Upper lobe of left lung (tissue), 4 donors: ENCODE measurements around the gene PRKG1.

ENCODE experiments used
- EP300 ChIP-seq, 4 donors: sonication (generic); formaldehyde crosslinking; IDR thresholded peaks; one replicate each; pipeline ENCODE4 v1.5.1; 2017; ENCODE audit warnings: antibody characterized with exemption in 4 of 4, control low read depth in 2 of 4
- TF ChIP-seq, protein P1 (sequence below), 6 experiments: fragments of 450-650 bp in 4 of 6; fragments of 200-600 bp in 2 of 6; sonication (generic) in 2 of 6; IDR thresholded peaks; one replicate each; pipeline ENCODE4 v1.5.1; 2016 to 2019; ENCODE audit warnings: antibody characterized with exemption in 6 of 6

DNA sequence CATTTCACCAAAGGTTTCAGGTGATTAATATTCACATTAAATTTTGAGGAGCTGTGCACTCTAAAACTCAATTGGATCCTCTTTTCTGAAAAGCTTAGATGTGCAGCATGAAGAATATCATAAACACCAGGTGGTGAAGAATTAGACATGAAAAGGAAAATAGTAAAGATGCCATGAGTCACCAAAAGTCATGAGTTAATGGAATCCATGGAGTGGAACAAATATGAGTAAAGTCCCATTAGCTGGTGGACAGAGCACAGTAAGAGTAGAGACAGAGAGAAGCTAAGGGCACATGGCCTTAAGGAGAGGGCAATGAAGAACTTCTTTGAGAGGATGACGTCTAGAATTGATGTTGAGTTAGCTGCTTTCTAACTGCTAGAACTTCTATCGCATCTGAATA lies 353.5 kb downstream of the PRKG1 start:
- TF ChIP-seq, protein P1, sequence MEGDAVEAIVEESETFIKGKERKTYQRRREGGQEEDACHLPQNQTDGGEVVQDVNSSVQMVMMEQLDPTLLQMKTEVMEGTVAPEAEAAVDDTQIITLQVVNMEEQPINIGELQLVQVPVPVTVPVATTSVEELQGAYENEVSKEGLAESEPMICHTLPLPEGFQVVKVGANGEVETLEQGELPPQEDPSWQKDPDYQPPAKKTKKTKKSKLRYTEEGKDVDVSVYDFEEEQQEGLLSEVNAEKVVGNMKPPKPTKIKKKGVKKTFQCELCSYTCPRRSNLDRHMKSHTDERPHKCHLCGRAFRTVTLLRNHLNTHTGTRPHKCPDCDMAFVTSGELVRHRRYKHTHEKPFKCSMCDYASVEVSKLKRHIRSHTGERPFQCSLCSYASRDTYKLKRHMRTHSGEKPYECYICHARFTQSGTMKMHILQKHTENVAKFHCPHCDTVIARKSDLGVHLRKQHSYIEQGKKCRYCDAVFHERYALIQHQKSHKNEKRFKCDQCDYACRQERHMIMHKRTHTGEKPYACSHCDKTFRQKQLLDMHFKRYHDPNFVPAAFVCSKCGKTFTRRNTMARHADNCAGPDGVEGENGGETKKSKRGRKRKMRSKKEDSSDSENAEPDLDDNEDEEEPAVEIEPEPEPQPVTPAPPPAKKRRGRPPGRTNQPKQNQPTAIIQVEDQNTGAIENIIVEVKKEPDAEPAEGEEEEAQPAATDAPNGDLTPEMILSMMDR (IDR thresholded peaks at IDR 0.05) = no peak
- TF ChIP-seq EP300 (IDR thresholded peaks at IDR 0.05) = no peak
